ENCODE measurements around the gene CCDC187. TPM values are rescaled to one million over a fixed set of nuclear protein-coding genes. Genes with fewer than 3 reads are reported as not detected.

Gene CCDC187
- total and polyA plus RNA-seq, 2 of the 13 experiments (the other 11 are each of a cell fraction or from before 2014, with no cell fraction given) = 0.03 to 0.13 TPM

DNA sequence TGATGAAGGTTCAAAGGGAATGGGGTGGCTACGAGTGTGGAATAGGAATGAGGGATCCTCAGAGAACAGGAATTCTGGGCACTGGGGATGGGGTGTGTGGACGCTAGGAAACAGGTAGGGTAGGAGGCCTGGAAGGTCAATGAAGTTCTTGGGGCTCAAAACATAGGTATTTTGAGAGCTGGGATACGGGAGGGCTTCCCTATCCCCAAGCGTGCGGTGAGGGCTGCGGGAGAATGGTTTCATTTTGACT, 59.0 kb downstream of the CCDC187 start:
- Histone ChIP-seq H3K4me1 (ENCODE audit: insufficient read depth, low read length) (peaks cover 53% of the 10 kb centered on the region), H3K4me2 (ENCODE audit: low read depth, low read length) (peak overlapping the region; percentile 91), H3K9me3 (ENCODE audit: low read length) (no peaks in the 10 kb centered on the region), H2AFZ (ENCODE audit: low read length) (no peak overlapping the region), H4K20me1 (ENCODE audit: insufficient read depth, low read length) (peaks cover 38% of the 10 kb centered on the region), H3K27me3 (ENCODE audit: control insufficient read depth in 1 of 2, insufficient read depth in 2 of 2, low read length in 2 of 2) (peaks cover 12 to 39% of the 10 kb centered on the region in 2 experiments), H3K27ac (ENCODE audit: extremely low read length, insufficient read depth, low read length) (peak overlapping the region; percentile 70), H3K36me3 (replicated peaks in 1 of 2; ENCODE audit: control insufficient read depth in 1 of 2, insufficient read depth in 2 of 2, low read length in 2 of 2) (peaks cover 1 to 4% of the 10 kb centered on the region in 2 experiments; a peak in 1 of 5 replicates), H3K9ac (ENCODE audit: insufficient read depth, low read depth, low read length) (peak overlapping the region; percentile 85), H3K4me3 (replicated peaks in 1 of 3; ENCODE audit: insufficient read depth in 1 of 3, low read depth in 2 of 3, low read length in 3 of 3) (peak overlapping the region; percentile 63 to 91 (median 88)), H3K79me2 (ENCODE audit: insufficient read depth, low read length) (peaks cover 48% of the 10 kb centered on the region)
- BruUV-seq (replicated peaks) = no TSS peak
- ChIA-PET CTCF (ENCODE audit: low intra/inter-chr PET ratio, low total read pairs) (no interaction called here), POLR2A (interaction anchor here (1.3 kb wide), 1 partner anchor 9 kb away, joined by 3 read pairs; no protein-coding TSS in a partner anchor)
- FAIRE-seq (no peak), DNase-seq (ENCODE audit: low spot score) (no peak), ATAC-seq (no peak)
- intact Hi-C loops (cut with micrococcal nuclease; ENCODE audit: unreplicated experiment) (loop anchor here (5.0 kb wide), 2 partner anchors 382 to 1732 kb away; no protein-coding TSS in a partner anchor), in situ Hi-C loops (cut with HindIII; ENCODE audit: extremely low pct_ligation_motif_present, low pct_unique_long_range_greater_than_20kb) (no loop called here)
- WGBS (ENCODE audit: low lambda C conversion rate) = under 1% methylated on average over 6 of the region's 6 CpGs
- TF ChIP-seq ZNF180 (CRISPR knock-in tag; IDR thresholded peaks at IDR 0.05; ENCODE audit: borderline replicate concordance, low read depth) (no peak), ZNF501 (CRISPR knock-in tag; IDR thresholded peaks at IDR 0.05) (0 out of 2 replicates have a peak, but pooled peaks have one; percentile 23), ZNF619 (CRISPR knock-in tag; IDR thresholded peaks at IDR 0.05) (peak; percentile 77; the same call in 1 of the 2 replicates), ZNF543 (CRISPR knock-in tag; IDR thresholded peaks at IDR 0.05) (0 out of 2 replicates have a peak, but pooled peaks have one; percentile 57), KDM5A (IDR thresholded peaks at IDR 0.05; ENCODE audit: borderline replicate concordance, low read length) (0 out of 2 replicates have a peak, but pooled peaks have one; percentile 18), PAX8 (CRISPR knock-in tag; IDR thresholded peaks at IDR 0.05; ENCODE audit: borderline replicate concordance) (no peak)

DNA sequence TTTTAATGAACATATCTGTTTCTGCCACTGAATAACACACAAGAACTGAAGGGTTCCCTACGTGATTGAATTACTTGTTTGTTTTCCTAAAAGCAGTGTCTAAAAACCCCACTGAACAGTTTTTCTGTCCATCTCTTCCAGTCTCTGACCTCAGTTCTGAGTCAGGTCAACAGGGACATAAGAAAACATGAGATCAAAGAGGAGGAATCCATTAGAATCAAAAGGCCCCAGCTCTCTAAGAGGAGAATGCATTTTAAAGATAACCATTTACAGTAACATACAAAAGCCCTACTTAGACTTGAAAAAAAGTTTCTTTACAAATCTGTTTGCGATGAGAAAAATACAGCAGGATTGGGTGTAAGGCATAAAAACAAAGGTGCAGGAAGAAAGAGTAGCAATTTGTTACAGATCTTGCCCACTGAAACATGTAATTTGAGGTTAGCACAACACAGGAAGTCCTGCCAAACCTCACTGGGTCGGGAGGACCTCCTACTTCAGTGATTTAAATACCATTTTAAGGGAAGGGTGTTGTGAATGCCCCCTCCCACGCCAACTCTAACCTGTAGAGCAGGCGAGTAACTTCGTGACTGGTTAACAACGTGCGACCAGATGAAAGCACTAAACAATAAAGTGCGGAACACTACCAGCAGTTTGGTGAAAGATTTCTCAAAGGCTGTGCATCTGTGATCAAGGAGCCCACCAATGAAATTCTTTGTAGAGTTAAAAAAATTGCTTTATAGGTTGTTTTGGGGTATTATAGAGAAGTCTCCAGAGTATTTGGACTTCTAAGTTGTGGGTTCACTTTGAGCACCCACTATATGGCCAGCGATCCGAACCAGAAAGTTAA, 59.5 kb downstream of the CCDC187 start:
- WGBS (ENCODE audit: low lambda C conversion rate) = 3% methylated on average over 11 of the region's 11 CpGs
- in situ Hi-C loops (cut with HindIII; ENCODE audit: extremely low pct_ligation_motif_present, low pct_unique_long_range_greater_than_20kb) = no loop called here
- Histone ChIP-seq H3K9ac (ENCODE audit: insufficient read depth, low read depth, low read length) (peak overlapping the region; percentile 85), H3K4me1 (ENCODE audit: insufficient read depth, low read length) (peaks cover 58% of the 10 kb centered on the region), H3K36me3 (replicated peaks in 1 of 2; ENCODE audit: control insufficient read depth in 1 of 2, insufficient read depth in 2 of 2, low read length in 2 of 2) (peaks cover 1 to 7% of the 10 kb centered on the region in 2 experiments; a peak in 1 of 5 replicates), H3K4me3 (replicated peaks in 1 of 3; ENCODE audit: insufficient read depth in 1 of 3, low read depth in 2 of 3, low read length in 3 of 3) (peak overlapping the region; percentile 63 to 91 (median 88)), H3K4me2 (ENCODE audit: low read depth, low read length) (peak overlapping the region; percentile 91), H3K9me3 (ENCODE audit: low read length) (no peaks in the 10 kb centered on the region), H3K27ac (ENCODE audit: extremely low read length, insufficient read depth, low read length) (peak overlapping the region; percentile 70), H2AFZ (ENCODE audit: low read length) (no peak overlapping the region), H3K79me2 (ENCODE audit: insufficient read depth, low read length) (peaks cover 54% of the 10 kb centered on the region), H3K27me3 (ENCODE audit: control insufficient read depth in 1 of 2, insufficient read depth in 2 of 2, low read length in 2 of 2) (peaks cover 11 to 33% of the 10 kb centered on the region in 2 experiments), H4K20me1 (ENCODE audit: insufficient read depth, low read length) (peaks cover 44% of the 10 kb centered on the region)
- ChIA-PET CTCF (ENCODE audit: low intra/inter-chr PET ratio, low total read pairs) (no interaction called here), POLR2A (interaction anchor here (1.3 kb wide), 1 partner anchor 10 kb away, joined by 3 read pairs; no protein-coding TSS in a partner anchor)
- FAIRE-seq = peak; percentile 82
- TSS peak; percentile 65 for BruUV-seq (replicated peaks)
- intact Hi-C loops (cut with micrococcal nuclease; ENCODE audit: unreplicated experiment) = no loop called here
- peak; percentile 84 for DNase-seq (ENCODE audit: low spot score)
- no peak for ATAC-seq
- TF ChIP-seq ZFP82 (CRISPR knock-in tag; IDR thresholded peaks at IDR 0.05; ENCODE audit: borderline replicate concordance) = 0 out of 2 replicates have a peak, but pooled peaks have one; percentile 34
- no peak for TF ChIP-seq EZH2 (conservative IDR thresholded peaks at IDR 0.05; ENCODE audit: low read depth, low read length)
- no peak for TF ChIP-seq MAF1 (CRISPR knock-in tag; IDR thresholded peaks at IDR 0.05; ENCODE audit: borderline replicate concordance)
- TF ChIP-seq, protein P1, sequence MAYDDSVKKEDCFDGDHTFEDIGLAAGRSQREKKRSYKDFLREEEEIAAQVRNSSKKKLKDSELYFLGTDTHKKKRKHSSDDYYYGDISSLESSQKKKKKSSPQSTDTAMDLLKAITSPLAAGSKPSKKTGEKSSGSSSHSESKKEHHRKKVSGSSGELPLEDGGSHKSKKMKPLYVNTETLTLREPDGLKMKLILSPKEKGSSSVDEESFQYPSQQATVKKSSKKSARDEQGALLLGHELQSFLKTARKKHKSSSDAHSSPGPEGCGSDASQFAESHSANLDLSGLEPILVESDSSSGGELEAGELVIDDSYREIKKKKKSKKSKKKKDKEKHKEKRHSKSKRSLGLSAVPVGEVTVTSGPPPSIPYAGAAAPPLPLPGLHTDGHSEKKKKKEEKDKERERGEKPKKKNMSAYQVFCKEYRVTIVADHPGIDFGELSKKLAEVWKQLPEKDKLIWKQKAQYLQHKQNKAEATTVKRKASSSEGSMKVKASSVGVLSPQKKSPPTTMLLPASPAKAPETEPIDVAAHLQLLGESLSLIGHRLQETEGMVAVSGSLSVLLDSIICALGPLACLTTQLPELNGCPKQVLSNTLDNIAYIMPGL (CRISPR knock-in tag; IDR thresholded peaks at IDR 0.05; ENCODE audit: borderline replicate concordance in 1 of 2, low read depth in 1 of 2) = no peak
- TF ChIP-seq, protein P2, sequence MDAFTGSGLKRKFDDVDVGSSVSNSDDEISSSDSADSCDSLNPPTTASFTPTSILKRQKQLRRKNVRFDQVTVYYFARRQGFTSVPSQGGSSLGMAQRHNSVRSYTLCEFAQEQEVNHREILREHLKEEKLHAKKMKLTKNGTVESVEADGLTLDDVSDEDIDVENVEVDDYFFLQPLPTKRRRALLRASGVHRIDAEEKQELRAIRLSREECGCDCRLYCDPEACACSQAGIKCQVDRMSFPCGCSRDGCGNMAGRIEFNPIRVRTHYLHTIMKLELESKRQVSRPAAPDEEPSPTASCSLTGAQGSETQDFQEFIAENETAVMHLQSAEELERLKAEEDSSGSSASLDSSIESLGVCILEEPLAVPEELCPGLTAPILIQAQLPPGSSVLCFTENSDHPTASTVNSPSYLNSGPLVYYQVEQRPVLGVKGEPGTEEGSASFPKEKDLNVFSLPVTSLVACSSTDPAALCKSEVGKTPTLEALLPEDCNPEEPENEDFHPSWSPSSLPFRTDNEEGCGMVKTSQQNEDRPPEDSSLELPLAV (CRISPR knock-in tag; conservative IDR thresholded peaks at IDR 0.05; ENCODE audit: low read depth) = no peak
- TF ChIP-seq FOXP1 (IDR thresholded peaks at IDR 0.05) = no peak
- peak; percentile 55 for TF ChIP-seq FOXP1 (CRISPR knock-in tag; IDR thresholded peaks at IDR 0.05)
- TF ChIP-seq ZNF124 (CRISPR knock-in tag; IDR thresholded peaks at IDR 0.05) = no peak
